ENCODE measurements around the gene ENTPD6.

Gene ENTPD6

DNA sequence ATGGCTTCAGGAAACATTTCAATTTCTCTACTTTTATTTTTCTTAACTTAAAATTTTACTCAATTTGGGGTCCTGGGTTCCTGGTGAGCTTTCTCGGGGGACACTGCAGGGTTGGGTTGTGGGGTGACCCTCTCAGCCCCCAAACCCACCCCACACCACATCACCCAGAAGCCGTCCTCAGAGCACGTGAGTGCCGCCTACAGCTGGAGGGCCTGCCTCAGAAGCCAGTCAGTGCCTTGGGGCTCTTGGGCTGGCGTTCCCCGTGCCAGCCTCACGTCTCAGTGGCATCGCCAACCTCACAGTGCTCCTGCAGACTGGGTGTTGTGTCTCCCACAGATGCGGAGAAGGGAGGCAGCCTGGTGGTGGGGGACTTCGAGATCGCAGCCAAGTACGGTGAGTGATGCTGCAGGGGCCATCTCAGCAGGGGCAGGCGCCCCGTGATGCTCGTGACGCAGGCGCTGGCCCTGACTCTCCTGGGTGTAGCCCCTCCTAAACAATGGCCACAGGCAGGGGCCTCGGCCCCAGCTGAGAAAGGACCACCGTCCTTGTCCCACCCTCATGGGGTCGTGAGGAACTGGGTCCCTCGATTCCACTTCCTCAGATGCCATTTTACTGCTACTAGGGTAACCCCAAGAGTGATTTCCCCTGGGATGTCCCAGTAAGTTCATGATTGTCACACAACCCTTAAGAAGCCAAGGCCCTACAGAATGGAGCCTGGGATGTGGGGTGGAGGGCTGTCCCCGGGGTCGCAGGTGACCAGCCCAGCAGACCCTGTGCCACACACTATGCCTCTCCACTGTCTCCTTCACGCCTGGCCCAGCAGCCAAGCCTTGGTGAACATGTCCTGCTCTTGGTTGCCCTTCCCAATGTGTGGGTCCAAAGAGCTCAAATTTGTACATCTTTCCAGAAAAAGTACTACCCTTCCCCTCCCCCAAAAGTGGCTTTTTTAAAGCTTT is 28.5 kb downstream of the ENTPD6 start:
- Histone ChIP-seq H3K36me3 (ENCODE audit: control insufficient read depth in 1 of 2, insufficient read depth in 2 of 2, low read depth in 1 of 2, low read length in 2 of 2) (peaks cover 35 to 58% of the 10 kb centered on the region in 2 experiments), H3K4me3 (ENCODE audit: insufficient read depth in 1 of 2, low read depth in 1 of 2, low read length in 2 of 2) (no peak overlapping the region), H3K4me2 (ENCODE audit: low read length, poor library complexity, severe bottlenecking) (no peak overlapping the region), H2BK5ac (ENCODE audit: low read depth, low read length, poor library complexity, severe bottlenecking) (peak overlapping the region; percentile 48), H3K18ac (ENCODE audit: low read depth in 1 of 2, low read length in 2 of 2) (peak overlapping the region in 1 of 2 experiments; percentile 91), H2BK15ac (ENCODE audit: low read depth, poor library complexity, severe bottlenecking) (peak overlapping the region; percentile 6), H3K4me1 (ENCODE audit: control insufficient read depth, insufficient read depth, low read depth, low read length) (peaks cover 70% of the 10 kb centered on the region), H2AFZ (ENCODE audit: low read depth, low read length) (no peak overlapping the region), H2BK120ac (ENCODE audit: low read depth, low read length) (peak overlapping the region; percentile 50), H3K9ac (ENCODE audit: low read length) (peak overlapping the region; percentile 5), H3K27ac (ENCODE audit: low read length, poor library complexity, severe bottlenecking) (peak overlapping the region; percentile 93), H2BK12ac (ENCODE audit: low read length in 2 of 2) (peak overlapping the region in 1 of 2 experiments; percentile 98), H2AK5ac (ENCODE audit: low read length, severe bottlenecking) (peak overlapping the region; percentile 97), H3K23ac (ENCODE audit: low read length in 2 of 2) (no peak overlapping the region), H3K27me3 (ENCODE audit: control insufficient read depth in 1 of 2, insufficient read depth in 1 of 2, low read length in 2 of 2) (no peaks in the 10 kb centered on the region), H3K14ac (ENCODE audit: low read length in 2 of 2) (peak overlapping the region in 1 of 2 experiments; percentile 94), H3K4ac (ENCODE audit: low read depth in 1 of 2, low read length in 2 of 2) (peak overlapping the region; percentile 84 to 92), H3K9me3 (ENCODE audit: control insufficient read depth, low read length) (no peaks in the 10 kb centered on the region), H4K91ac (ENCODE audit: low read length) (peak overlapping the region; percentile 74), H3K79me1 (replicated peaks; ENCODE audit: low read length, poor library complexity, severe bottlenecking) (peaks cover 16% of the 10 kb centered on the region), H4K8ac (ENCODE audit: low read length) (no peak overlapping the region)
- 95% methylated on average over 23 of the region's 24 CpGs for WGBS
- DNase-seq, result no peak

GRCh38 chr20:25224941-25225340 is 29.4 kb downstream of the ENTPD6 start:
- Histone ChIP-seq H2AFZ (ENCODE audit: low read depth, low read length) (no peak overlapping the region), H2AK5ac (ENCODE audit: low read length, severe bottlenecking) (peak overlapping the region; percentile 97), H2BK120ac (ENCODE audit: low read depth, low read length) (no peak overlapping the region), H4K91ac (ENCODE audit: low read length) (peak overlapping the region; percentile 32), H3K4me3 (ENCODE audit: insufficient read depth in 1 of 2, low read depth in 1 of 2, low read length in 2 of 2) (no peak overlapping the region), H3K27ac (ENCODE audit: low read length, poor library complexity, severe bottlenecking) (no peak overlapping the region), H3K18ac (ENCODE audit: low read depth in 1 of 2, low read length in 2 of 2) (no peak overlapping the region), H3K23ac (ENCODE audit: low read length in 2 of 2) (no peak overlapping the region), H3K4ac (ENCODE audit: low read depth in 1 of 2, low read length in 2 of 2) (no peak overlapping the region), H3K9ac (ENCODE audit: low read length) (no peak overlapping the region), H3K14ac (ENCODE audit: low read length in 2 of 2) (no peak overlapping the region), H2BK5ac (ENCODE audit: low read depth, low read length, poor library complexity, severe bottlenecking) (no peak overlapping the region), H2BK15ac (ENCODE audit: low read depth, poor library complexity, severe bottlenecking) (peak overlapping the region; percentile 19), H3K79me1 (replicated peaks; ENCODE audit: low read length, poor library complexity, severe bottlenecking) (peaks cover 17% of the 10 kb centered on the region), H3K36me3 (ENCODE audit: control insufficient read depth in 1 of 2, insufficient read depth in 2 of 2, low read depth in 1 of 2, low read length in 2 of 2) (peaks cover 26 to 53% of the 10 kb centered on the region in 2 experiments), H3K4me1 (ENCODE audit: control insufficient read depth, insufficient read depth, low read depth, low read length) (peaks cover 63% of the 10 kb centered on the region), H3K27me3 (ENCODE audit: control insufficient read depth in 1 of 2, insufficient read depth in 1 of 2, low read length in 2 of 2) (no peaks in the 10 kb centered on the region), H2BK12ac (ENCODE audit: low read length in 2 of 2) (no peak overlapping the region), H3K9me3 (ENCODE audit: control insufficient read depth, low read length) (no peaks in the 10 kb centered on the region), H4K8ac (ENCODE audit: low read length) (peak overlapping the region; percentile 39), H3K4me2 (ENCODE audit: low read length, poor library complexity, severe bottlenecking) (no peak overlapping the region)
- over 99% methylated on average over 16 of the region's 16 CpGs for WGBS
- DNase-seq, result no peak

GRCh38 chr20:25225642-25226432 is 30.3 kb downstream of the ENTPD6 start:
- no peak overlapping the region for H2BK5ac ChIP-seq (ENCODE audit: low read depth, low read length, poor library complexity, severe bottlenecking)
- WGBS, result 90% methylated on average over 16 of the region's 16 CpGs
- DNase-seq, result no peak
- H3K14ac ChIP-seq (ENCODE audit: low read length in 2 of 2), result no peak overlapping the region
- peak overlapping the region in 1 of 2 experiments; percentile 95 for H2BK12ac ChIP-seq (ENCODE audit: low read length in 2 of 2)
- H3K18ac ChIP-seq (ENCODE audit: low read depth in 1 of 2, low read length in 2 of 2), result no peak overlapping the region
- no peak overlapping the region for H3K9ac ChIP-seq (ENCODE audit: low read length)
- peak overlapping the region; percentile 45 for H2AK5ac ChIP-seq (ENCODE audit: low read length, severe bottlenecking)
- H2BK120ac ChIP-seq (ENCODE audit: low read depth, low read length), result no peak overlapping the region
- H3K27me3 ChIP-seq (ENCODE audit: control insufficient read depth in 1 of 2, insufficient read depth in 1 of 2, low read length in 2 of 2), result no peaks in the 10 kb centered on the region
- peak overlapping the region in 1 of 2 experiments; percentile 87 for H3K23ac ChIP-seq (ENCODE audit: low read length in 2 of 2)
- H3K27ac ChIP-seq (ENCODE audit: low read length, poor library complexity, severe bottlenecking), result no peak overlapping the region
- peaks cover 17% of the 10 kb centered on the region for H3K79me1 ChIP-seq (replicated peaks; ENCODE audit: low read length, poor library complexity, severe bottlenecking)
- no peak overlapping the region for H3K4ac ChIP-seq (ENCODE audit: low read depth in 1 of 2, low read length in 2 of 2)
- H4K8ac ChIP-seq (ENCODE audit: low read length), result no peak overlapping the region
- H2BK15ac ChIP-seq (ENCODE audit: low read depth, poor library complexity, severe bottlenecking), result no peak overlapping the region
- H4K91ac ChIP-seq (ENCODE audit: low read length), result peak overlapping the region; percentile 19
- peaks cover 25 to 46% of the 10 kb centered on the region in 2 experiments for H3K36me3 ChIP-seq (ENCODE audit: control insufficient read depth in 1 of 2, insufficient read depth in 2 of 2, low read depth in 1 of 2, low read length in 2 of 2)
- no peaks in the 10 kb centered on the region for H3K9me3 ChIP-seq (ENCODE audit: control insufficient read depth, low read length)
- H2AFZ ChIP-seq (ENCODE audit: low read depth, low read length), result no peak overlapping the region
- H3K4me1 ChIP-seq (ENCODE audit: control insufficient read depth, insufficient read depth, low read depth, low read length), result peaks cover 57% of the 10 kb centered on the region
- H3K4me2 ChIP-seq (ENCODE audit: low read length, poor library complexity, severe bottlenecking), result no peak overlapping the region
- H3K4me3 ChIP-seq (ENCODE audit: insufficient read depth in 1 of 2, low read depth in 1 of 2, low read length in 2 of 2), result no peak overlapping the region
